Stimulated activated CD4-positive, alpha-beta T cell treated with anti-CD3 and anti-CD28 coated beads, Interleukin-2, amount 100 ng/mL, for 48 hours (primary cell): ENCODE data around the gene DNAH6.
"Not testable (repeated sequence)": the region's sequence is repeated elsewhere in the genome, so short reads cannot be mapped to it uniquely, and the experiment has no call there.

Source experiments
- DNase-seq, 2 donors: peaks; one replicate each; pipeline ENCODE4 v3.0.0-alpha.2; 2020

Gene DNAH6

GRCh38 chr2:84768840-84769239 is 252.5 kb downstream of the DNAH6 start:
- no peak for DNase-seq

GRCh38 chr2:84770280-84770679 is 254.0 kb downstream of the DNAH6 start:
- no peak for DNase-seq

DNA sequence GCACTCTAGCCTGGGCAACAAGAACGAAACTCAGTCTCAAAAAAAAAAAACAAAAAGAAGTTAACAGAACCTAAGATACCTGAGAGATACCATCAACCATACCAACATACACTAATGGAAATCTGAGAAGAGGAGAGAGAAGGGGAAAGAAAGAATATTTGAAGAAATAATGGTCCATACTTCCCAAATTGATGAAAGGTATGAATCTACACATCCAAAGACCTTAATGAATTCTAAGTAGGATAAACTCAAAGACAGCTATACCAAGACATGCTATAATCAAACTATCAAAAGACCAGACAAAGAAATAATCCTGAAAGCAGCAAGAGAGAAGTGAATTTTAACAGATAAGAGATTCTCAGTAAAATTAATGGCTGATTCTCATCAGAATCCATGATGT is 255.0 kb downstream of the DNAH6 start:
- DNase-seq: no peak

- not testable (repeated sequence) for DNase-seq
These were observed 257.3 kb downstream of the DNAH6 start for GRCh38 chr2:84773562-84773961.

GRCh38 chr2:84776011-84776410 is 259.7 kb downstream of the DNAH6 start:
- no peak for DNase-seq

DNA sequence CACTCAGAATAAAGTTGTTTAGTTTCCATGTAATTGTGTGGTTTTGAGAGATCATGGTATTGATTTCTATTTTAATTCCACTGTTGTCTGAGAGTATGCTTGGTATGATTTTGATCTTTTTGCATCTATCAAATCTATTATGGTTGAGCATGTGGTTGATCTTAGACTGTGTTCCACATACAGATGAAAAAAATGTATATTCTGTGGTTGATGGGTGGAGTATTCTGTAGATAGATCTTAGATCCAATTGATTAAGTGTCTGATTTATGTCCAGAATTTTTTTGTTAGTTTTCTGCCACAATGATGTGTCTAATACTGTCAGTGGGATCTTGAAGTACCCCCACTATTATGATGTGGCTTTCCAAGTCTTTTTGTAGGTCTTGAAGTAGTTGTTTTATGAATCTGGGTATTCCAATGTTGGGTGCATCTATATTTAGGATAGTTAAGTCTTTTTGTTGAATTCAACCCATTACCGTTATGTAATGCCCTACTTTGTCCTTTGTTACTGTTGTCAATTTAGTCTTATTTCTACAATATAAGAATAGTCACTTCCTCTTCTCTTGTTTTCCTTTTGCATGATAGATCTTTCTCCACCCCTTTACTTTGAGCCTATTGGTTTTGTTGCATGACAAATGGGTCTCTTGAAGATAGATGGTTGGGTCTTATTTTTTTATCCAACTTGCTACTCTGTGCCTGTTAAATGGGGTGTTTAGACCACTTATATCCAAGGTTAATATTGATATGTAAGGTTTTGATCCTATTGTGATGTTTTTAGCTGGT is 262.8 kb downstream of the DNAH6 start:
- DNase-seq: no peak

DNA sequence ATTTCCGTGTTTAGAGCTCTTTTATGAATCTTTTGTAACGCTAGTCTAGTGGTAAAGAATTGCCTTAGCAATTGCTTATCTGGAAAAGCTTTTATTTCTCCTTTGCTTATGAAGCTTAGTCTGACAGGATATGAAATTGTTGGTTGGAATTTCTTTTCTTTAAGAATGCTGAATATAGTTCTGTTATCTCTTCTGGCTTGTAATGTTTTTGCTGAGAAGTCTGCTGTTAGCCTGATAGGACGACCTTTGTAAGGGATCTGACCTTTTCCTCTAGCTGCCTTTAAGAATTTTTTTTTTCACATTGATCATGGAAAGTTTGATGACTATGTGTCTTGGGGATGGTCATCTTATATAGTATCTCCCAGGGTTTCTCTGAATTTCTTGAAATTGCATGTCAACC is 263.5 kb downstream of the DNAH6 start:
- no peak for DNase-seq

GRCh38 chr2:84781942-84782716 is 265.8 kb downstream of the DNAH6 start:
- DNase-seq: peak; percentile 21 to 28

- DNase-seq: no peak
These were observed 266.6 kb downstream of the DNAH6 start for GRCh38 chr2:84782717-84783442.

DNA sequence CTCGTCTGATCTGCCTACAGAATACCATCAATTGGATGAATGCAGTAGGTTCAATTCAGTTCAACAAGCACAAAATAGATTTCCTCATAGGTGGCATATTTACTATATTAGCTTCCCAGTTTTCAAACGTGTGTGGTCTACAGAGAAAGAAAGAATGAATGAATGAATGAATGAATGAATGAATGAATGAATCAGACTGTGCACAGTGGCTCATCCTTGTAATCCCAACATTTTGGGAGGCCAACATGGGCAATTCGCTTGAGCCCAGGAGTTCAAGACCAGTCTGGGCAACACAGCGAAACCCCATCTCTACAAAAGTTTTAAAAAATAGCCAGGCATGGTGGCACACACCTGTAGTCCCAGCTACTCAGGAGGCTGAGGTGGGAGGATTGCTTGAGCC is 269.7 kb downstream of the DNAH6 start:
- no peak for DNase-seq

GRCh38 chr2:84786601-84787000 is 270.3 kb downstream of the DNAH6 start:
- no peak for DNase-seq

GRCh38 chr2:84788027-84788426 is 271.7 kb downstream of the DNAH6 start:
- DNase-seq: no peak

DNA sequence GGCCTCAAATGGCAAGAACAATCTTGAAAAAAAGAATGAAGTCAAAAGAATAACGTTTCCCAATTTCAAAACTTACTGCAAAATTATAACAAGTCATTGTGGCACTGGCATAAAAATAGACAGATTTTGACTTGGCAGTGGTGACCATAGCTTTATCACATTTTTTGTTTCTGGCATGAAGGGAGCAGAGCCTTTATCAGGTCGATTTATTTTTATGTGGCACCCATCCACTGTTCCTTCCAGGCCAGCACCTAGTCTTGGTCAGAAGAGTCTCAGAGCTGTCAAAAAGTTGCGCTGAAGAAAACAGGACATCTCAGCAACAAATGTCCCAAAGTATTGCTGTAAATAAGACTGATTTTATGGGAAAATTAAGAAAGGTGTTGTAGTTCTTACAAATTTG is 272.2 kb downstream of the DNAH6 start:
- DNase-seq: no peak

- DNase-seq: no peak
These were observed 276.7 kb downstream of the DNAH6 start for GRCh38 chr2:84792856-84793522.

DNA sequence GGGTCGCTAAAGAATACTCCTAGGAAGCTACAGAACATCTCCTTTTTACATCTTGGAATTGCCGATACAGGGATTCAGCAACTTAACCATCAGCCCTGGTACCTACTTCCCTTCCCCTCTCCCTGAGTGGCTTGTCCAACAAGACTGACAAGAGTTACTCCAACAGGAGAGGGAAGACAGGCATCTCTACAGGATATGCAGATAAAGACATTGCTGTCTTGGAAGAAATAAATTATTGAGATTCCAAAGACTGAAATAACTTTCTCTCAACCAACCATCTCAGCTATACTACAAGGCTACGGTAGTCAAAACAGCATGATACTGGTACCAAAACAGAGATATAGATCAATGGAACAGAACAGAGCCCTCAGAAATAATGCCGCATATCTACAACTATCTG is 277.3 kb downstream of the DNAH6 start:
- DNase-seq: no peak

GRCh38 chr2:84796798-84797197 is 280.5 kb downstream of the DNAH6 start:
- DNase-seq: no peak

DNA sequence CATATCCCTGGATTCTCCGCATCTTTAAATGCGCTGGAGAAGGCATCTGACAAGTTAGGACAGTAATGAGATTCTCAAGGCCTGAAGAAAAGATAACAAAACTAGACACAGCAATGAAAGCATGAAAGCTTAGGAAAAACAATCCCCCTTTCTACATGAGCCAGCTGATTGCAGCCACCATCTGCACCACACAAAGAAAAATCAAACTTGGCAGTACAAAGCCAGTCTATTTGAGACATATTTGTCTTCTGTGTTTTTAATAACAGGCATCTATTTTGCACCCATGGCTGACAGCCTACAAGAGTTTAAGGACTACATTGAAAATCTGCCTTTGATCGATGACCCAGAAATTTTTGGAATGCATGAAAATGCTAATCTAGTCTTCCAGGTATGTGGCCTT is 281.0 kb downstream of the DNAH6 start:
- DNase-seq: no peak

DNA sequence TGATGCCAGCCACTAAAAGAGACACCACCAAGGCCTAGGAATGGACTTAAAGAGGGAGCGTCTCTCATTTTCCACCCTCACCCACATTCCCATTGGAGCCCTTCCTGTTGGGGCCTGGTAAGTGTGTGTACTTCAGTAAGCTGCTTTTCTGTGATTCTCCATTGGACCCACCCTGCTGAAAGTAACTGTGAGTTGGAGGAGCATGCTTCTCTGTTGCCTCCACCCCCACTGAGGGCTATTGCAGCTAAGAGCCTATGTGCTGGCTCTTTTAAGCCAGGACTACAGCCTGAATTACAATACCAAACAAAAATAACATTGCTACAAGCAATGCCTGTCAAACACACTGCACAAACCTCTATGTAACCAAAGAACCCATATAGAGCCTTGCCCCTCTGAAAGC is 283.5 kb downstream of the DNAH6 start:
- DNase-seq: no peak

DNA sequence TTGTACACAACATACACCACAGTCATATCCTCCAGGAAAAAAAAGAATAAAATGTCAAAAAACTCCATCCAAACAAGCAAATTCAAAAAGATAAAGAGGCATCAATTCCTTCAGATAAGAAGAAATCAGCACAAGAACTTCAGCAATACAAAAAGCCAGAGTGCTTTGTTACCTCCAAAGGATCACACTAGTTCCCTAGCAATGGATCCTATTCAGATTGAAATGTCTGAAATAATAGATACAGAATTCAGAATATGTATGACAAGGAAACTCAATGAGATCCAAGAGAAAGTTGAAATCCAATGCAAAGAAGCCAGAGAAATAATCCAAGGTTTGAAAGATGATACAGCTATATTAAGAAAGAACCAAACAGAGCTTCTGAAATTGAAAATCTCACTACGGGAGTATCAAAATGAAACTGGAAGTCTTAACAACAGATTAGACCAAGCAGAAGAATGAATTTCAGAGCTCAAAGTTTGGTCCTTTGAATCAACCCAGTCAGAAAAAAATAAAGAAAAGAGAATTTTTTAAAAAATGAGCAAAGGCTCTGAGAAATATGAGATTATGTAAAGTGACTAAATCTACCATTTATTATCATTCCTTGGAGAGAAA is 284.0 kb downstream of the DNAH6 start:
- no peak for DNase-seq

GRCh38 chr2:84801811-84802210 is 285.5 kb downstream of the DNAH6 start:
- DNase-seq: no peak

DNA sequence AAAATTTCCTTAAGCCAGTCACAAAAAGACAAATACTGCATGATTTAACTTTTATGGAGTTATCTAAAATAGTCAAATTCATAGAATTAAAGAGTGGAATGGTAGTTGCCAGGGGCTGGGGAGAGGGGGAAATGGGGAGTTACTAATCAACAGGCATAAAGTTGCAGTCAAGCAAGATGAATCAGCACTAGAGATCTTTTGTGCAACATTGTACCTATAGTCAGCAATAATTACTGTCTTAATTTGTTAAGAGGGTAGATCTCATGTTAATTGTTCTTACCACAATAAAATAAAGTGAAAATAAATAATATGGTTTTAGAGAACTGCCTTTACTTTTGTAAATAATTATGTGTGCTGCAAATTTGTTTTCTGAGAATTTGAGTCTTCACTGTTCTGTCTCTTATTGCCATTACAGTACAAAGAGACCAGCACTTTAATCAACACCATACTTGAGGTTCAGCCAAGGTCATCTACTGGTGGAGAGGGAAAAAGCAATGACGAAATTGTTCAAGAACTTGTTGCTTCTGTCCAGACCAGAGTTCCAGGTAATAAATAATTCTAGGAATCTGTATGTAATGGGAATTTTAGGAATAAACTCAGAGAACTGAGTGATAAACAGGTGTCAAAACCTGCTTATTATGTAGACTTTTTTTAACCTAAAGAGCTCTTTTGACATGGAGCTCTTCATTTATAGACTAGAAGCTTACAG is 289.1 kb downstream of the DNAH6 start:
- DNase-seq: no peak

GRCh38 chr2:84807063-84807485 is 290.8 kb downstream of the DNAH6 start:
- no peak for DNase-seq
